T-cell (primary cell): ENCODE data around the gene PLEKHM3. TPM values are rescaled to one million over a fixed set of nuclear protein-coding genes. Genes with fewer than 3 reads are reported as not detected.

Experiments
- ATAC-seq, 4 experiments: fragments of 200-7000 bp in 3 of 4; fragments of 150-1000 bp in 1 of 4; cut with Tn5 transposase; replicated peaks in 1 of 4; 1 replicate in 3 of 4; 2 replicates in 1 of 4; pipeline ENCODE4 v1.10.0; 2021; ENCODE audit warnings: moderate library complexity in 3 of 4, mild to moderate bottlenecking in 2 of 4, moderate number of reproducible peaks in 1 of 4
- CTCF ChIA-PET, 2 donors: fragments of 300-600 bp; sonication (Branson Sonifier 250); formaldehyde crosslinking; loops; one replicate each; lab custom pipeline; 2022; ENCODE audit warnings: antibody characterized with exemption in 2 of 2; lab: Charles Lee
- POLR2A ChIA-PET, 2 donors: fragments of 300-600 bp; sonication (Branson Sonifier 250); formaldehyde crosslinking; loops; one replicate each; lab custom pipeline; 2022; ENCODE audit warnings: antibody characterized with exemption in 2 of 2; lab: Charles Lee
- DNase-seq, 35 experiments: peaks; one replicate each; pipeline versions ENCODE4 v3.0.0 to v3.0.0-alpha.2; 2013 to 2023
- H3K27ac ChIP-seq: one replicate; pipeline ENCODE4 v1.5.1; 2013; ENCODE audit warnings: low read length
- H3K27me3 ChIP-seq, 2 experiments: replicated peaks in 1 of 2; 1 replicate in 1 of 2; 2 replicates in 1 of 2; pipeline versions ENCODE4 v1.6.1 to v1.7.0; 2013; ENCODE audit warnings: low read length in 1 of 2, mixed read lengths in 1 of 2; ENCODE audit not compliant: control insufficient read depth in 2 of 2, insufficient read depth in 2 of 2; ENCODE audit errors: extremely low read depth in 1 of 2
- H3K36me3 ChIP-seq, 2 donors: 1 replicate in 1 of 2; 2 replicates in 1 of 2; pipeline versions ENCODE4 v1.6.1 to v1.7.0; 2013; ENCODE audit warnings: low read length in 1 of 2; ENCODE audit not compliant: control insufficient read depth in 2 of 2, insufficient read depth in 1 of 2; ENCODE audit errors: extremely low read depth in 1 of 2
- H3K4me1 ChIP-seq, 2 experiments: 1 replicate in 1 of 2; 2 replicates in 1 of 2; pipeline versions ENCODE4 v1.6.1 to v1.7.0; 2013; ENCODE audit warnings: low read length in 2 of 2, mixed read lengths in 1 of 2; ENCODE audit not compliant: insufficient read depth in 2 of 2, control insufficient read depth in 1 of 2; ENCODE audit errors: extremely low read depth in 1 of 2
- H3K4me3 ChIP-seq, 2 donors: 1 replicate in 1 of 2; 2 replicates in 1 of 2; pipeline versions ENCODE4 v1.5.1 to v1.7.0; 2013; ENCODE audit warnings: mild to moderate bottlenecking in 2 of 2, low read length in 1 of 2, moderate library complexity in 1 of 2; ENCODE audit not compliant: control insufficient read depth in 1 of 2; ENCODE audit errors: extremely low read depth in 1 of 2
- H3K9me3 ChIP-seq: 2 replicates; pipeline ENCODE4 v1.7.0; 2013
- H3K27ac Mint-ChIP-seq, 2 donors: one replicate each; pipeline ENCODE4 v1.8.0; 2020 to 2021; ENCODE audit warnings: mild to moderate bottlenecking in 2 of 2, mixed read lengths in 2 of 2
- H3K27me3 Mint-ChIP-seq, 2 donors: one replicate each; pipeline ENCODE4 v1.8.0; 2021 to 2022; ENCODE audit warnings: mixed read lengths in 2 of 2
- H3K36me3 Mint-ChIP-seq: one replicate; pipeline ENCODE4 v1.8.0; 2021; ENCODE audit warnings: mixed read lengths
- H3K4me1 Mint-ChIP-seq, 3 donors: one replicate each; pipeline ENCODE4 v1.8.0; 2020 to 2022; ENCODE audit warnings: mixed read lengths in 3 of 3, mild to moderate bottlenecking in 1 of 3
- H3K4me3 Mint-ChIP-seq, 3 donors: one replicate each; pipeline ENCODE4 v1.8.0; 2020 to 2022; ENCODE audit warnings: mild to moderate bottlenecking in 3 of 3, mixed read lengths in 3 of 3, moderate library complexity in 3 of 3
- H3K9me3 Mint-ChIP-seq, 3 donors: one replicate each; pipeline ENCODE4 v1.8.0; 2020 to 2022; ENCODE audit warnings: mixed read lengths in 3 of 3
- WGBS: methylation state at CpG from one replicate; pipeline ENCODE4 v1.1.5; 2013; ENCODE audit warnings: missing lambda C conversion rate; ENCODE audit not compliant: insufficient coverage; 5-methylcytosine and 5-hydroxymethylcytosine counted together
- total RNA-seq, 35 experiments: library from RNA in 6 of 35; stranded (reverse) in 6 of 35; fragments of 120-200 nt in 1 of 35; gene quantifications; one replicate each; pipeline versions ENCODE4 v1.2.1 to v1.2.4 and lab custom pipeline; 2013 to 2026

PLEKHM3 gene
- total RNA-seq, 5 donors from 2014 or later (not counting 1 experiment from before 2014, with no cell fraction given) = 12.3 to 18.1 (median 13.9) TPM

- no peaks in the 10 kb centered on the region for H3K27me3 ChIP-seq
- H3K27me3 Mint-ChIP-seq = no peaks in the 10 kb centered on the region
- WGBS = no CpG with 5 or more reads among the region's 4 CpGs
- no peak overlapping the region for H3K4me3 Mint-ChIP-seq
- H3K27ac ChIP-seq = no peak overlapping the region
- ChIA-PET POLR2A (no interaction called here), CTCF (no interaction called here)
- H3K27ac Mint-ChIP-seq = no peak overlapping the region
- no peaks in the 10 kb centered on the region for H3K9me3 Mint-ChIP-seq
- no peaks in the 10 kb centered on the region for H3K4me1 ChIP-seq
- H3K36me3 Mint-ChIP-seq = peaks cover 30% of the 10 kb centered on the region
- H3K9me3 ChIP-seq = no peaks in the 10 kb centered on the region
- H3K36me3 ChIP-seq = peaks cover 0 to 6% of the 10 kb centered on the region in 2 donors
- peaks cover 0 to 9% (median 6%) of the 10 kb centered on the region in 3 donors for H3K4me1 Mint-ChIP-seq
- no peak for DNase-seq
- ATAC-seq = no peak
- no peak overlapping the region for H3K4me3 ChIP-seq
Observed at GRCh38 chr2:207938886-207939285, 86.4 kb downstream of the PLEKHM3 start.

- H3K9me3 ChIP-seq = no peaks in the 10 kb centered on the region
- no peaks in the 10 kb centered on the region for H3K27me3 ChIP-seq
- DNase-seq (no peak), ATAC-seq (no peak)
- ChIA-PET CTCF (no interaction called here), POLR2A (no interaction called here)
- Mint-ChIP-seq H3K36me3 (peaks cover 28% of the 10 kb centered on the region), H3K27me3 (no peaks in the 10 kb centered on the region), H3K4me3 (no peak overlapping the region), H3K27ac (no peak overlapping the region), H3K4me1 (peaks cover 0 to 9% (median 6%) of the 10 kb centered on the region in 3 donors), H3K9me3 (no peaks in the 10 kb centered on the region)
- no peaks in the 10 kb centered on the region for H3K4me1 ChIP-seq
- WGBS = no CpG with 5 or more reads among the region's 4 CpGs
- no peak overlapping the region for H3K4me3 ChIP-seq
- H3K27ac ChIP-seq = no peak overlapping the region
- H3K36me3 ChIP-seq = peaks cover 0 to 6% of the 10 kb centered on the region in 2 donors
Observed at GRCh38 chr2:207938415-207938814, 86.9 kb downstream of the PLEKHM3 start.

GRCh38 chr2:207937823-207938222 lies 87.5 kb downstream of the PLEKHM3 start:
- no peak overlapping the region for H3K4me3 ChIP-seq
- DNase-seq (no peak), ATAC-seq (no peak)
- H3K4me3 Mint-ChIP-seq = no peak overlapping the region
- ChIA-PET POLR2A (no interaction called here), CTCF (no interaction called here)
- H3K36me3 Mint-ChIP-seq = peaks cover 26% of the 10 kb centered on the region
- H3K27ac ChIP-seq = no peak overlapping the region
- no peaks in the 10 kb centered on the region for H3K27me3 Mint-ChIP-seq
- peaks cover 0 to 6% of the 10 kb centered on the region in 2 donors for H3K36me3 ChIP-seq
- H3K4me1 Mint-ChIP-seq = peaks cover 0 to 9% (median 6%) of the 10 kb centered on the region in 3 donors
- no peak overlapping the region for H3K27ac Mint-ChIP-seq
- no CpG with 5 or more reads among the region's 2 CpGs for WGBS
- H3K9me3 Mint-ChIP-seq = no peaks in the 10 kb centered on the region
- no peaks in the 10 kb centered on the region for H3K9me3 ChIP-seq
- no peaks in the 10 kb centered on the region for H3K4me1 ChIP-seq
- no peaks in the 10 kb centered on the region for H3K27me3 ChIP-seq

- ATAC-seq = no peak
- Mint-ChIP-seq H3K36me3 (peaks cover 24% of the 10 kb centered on the region), H3K27me3 (no peaks in the 10 kb centered on the region), H3K27ac (no peak overlapping the region), H3K4me1 (peaks cover 0 to 9% (median 6%) of the 10 kb centered on the region in 3 donors), H3K4me3 (no peak overlapping the region), H3K9me3 (no peaks in the 10 kb centered on the region)
- DNase-seq = no peak
- 100% methylated on average over 1 of the region's 4 CpGs for WGBS
- POLR2A ChIA-PET = no interaction called here
- no peaks in the 10 kb centered on the region for H3K27me3 ChIP-seq
- H3K4me3 ChIP-seq = no peak overlapping the region
- CTCF ChIA-PET = interaction anchor here in 1 of 2 donors (0.7 kb wide), 1 partner anchor 43 kb away, joined by 4 read pairs; no protein-coding TSS in a partner anchor
- no peaks in the 10 kb centered on the region for H3K4me1 ChIP-seq
- no peak overlapping the region for H3K27ac ChIP-seq
- peaks cover 0 to 6% of the 10 kb centered on the region in 2 donors for H3K36me3 ChIP-seq
- no peaks in the 10 kb centered on the region for H3K9me3 ChIP-seq
Observed at GRCh38 chr2:207937253-207937652, 88.1 kb downstream of the PLEKHM3 start.

- H3K9me3 Mint-ChIP-seq = no peaks in the 10 kb centered on the region
- Histone ChIP-seq H3K4me3 (no peak overlapping the region), H3K9me3 (no peaks in the 10 kb centered on the region), H3K27ac (no peak overlapping the region), H3K36me3 (peaks cover 0 to 6% of the 10 kb centered on the region in 2 donors), H3K4me1 (no peaks in the 10 kb centered on the region), H3K27me3 (no peaks in the 10 kb centered on the region)
- DNase-seq (no peak), ATAC-seq (no peak)
- peaks cover 16% of the 10 kb centered on the region for H3K36me3 Mint-ChIP-seq
- H3K27ac Mint-ChIP-seq = no peak overlapping the region
- CTCF ChIA-PET = interaction anchor here (0.5 to 0.7 kb wide), 3 partner anchors 42 to 439 kb away, joined by 3 to 4 read pairs (median 3); no protein-coding TSS in a partner anchor
- H3K4me1 Mint-ChIP-seq = peaks cover 0 to 5% (median 4%) of the 10 kb centered on the region in 3 donors
- whole genome bisulfite sequencing = no CpG with 5 or more reads among the region's 1 CpG
- H3K27me3 Mint-ChIP-seq = no peaks in the 10 kb centered on the region
- H3K4me3 Mint-ChIP-seq = no peak overlapping the region
- POLR2A ChIA-PET = no interaction called here
Observed at GRCh38 chr2:207936380-207936779, 88.9 kb downstream of the PLEKHM3 start.

GRCh38 chr2:207935991-207936370 lies 89.3 kb downstream of the PLEKHM3 start:
- H3K27me3 Mint-ChIP-seq = no peaks in the 10 kb centered on the region

More at GRCh38 chr2:207935991-207936370, 89.3 kb downstream of the PLEKHM3 start:
- CTCF ChIA-PET = interaction anchor here in 1 of 2 donors (0.5 kb wide), 1 partner anchor 250 kb away, joined by 3 read pairs; no protein-coding TSS in a partner anchor
- Mint-ChIP-seq H3K4me3 (no peak overlapping the region), H3K4me1 (peaks cover 0 to 4% (median 2%) of the 10 kb centered on the region in 3 donors), H3K27ac (no peak overlapping the region), H3K36me3 (peaks cover 16% of the 10 kb centered on the region), H3K9me3 (no peaks in the 10 kb centered on the region)
- Histone ChIP-seq H3K4me1 (no peaks in the 10 kb centered on the region), H3K9me3 (no peaks in the 10 kb centered on the region), H3K36me3 (peaks cover 0 to 6% of the 10 kb centered on the region in 2 donors), H3K4me3 (no peak overlapping the region), H3K27me3 (no peaks in the 10 kb centered on the region), H3K27ac (no peak overlapping the region)
- POLR2A ChIA-PET = no interaction called here
- no CpG with 5 or more reads among the region's 4 CpGs for WGBS
- ATAC-seq = no peak
- no peak for DNase-seq
